Natural killer cell (primary cell): ENCODE data around the gene POLG. TPM values are rescaled to one million over a fixed set of nuclear protein-coding genes. Genes with fewer than 3 reads are reported as not detected.

Experiments used
- ATAC-seq, 3 donors: fragments of 150-1000 bp in 2 of 3; fragments of 200-7000 bp in 1 of 3; cut with Tn5 transposase; 1 replicate in 1 of 3; 2 replicates in 2 of 3; pipeline ENCODE4 v1.10.0; 2021; ENCODE audit warnings: mild to moderate bottlenecking in 2 of 3, moderate library complexity in 2 of 3
- DNase-seq, 2 donors: peaks; one replicate each; pipeline versions ENCODE4 v3.0.0 to v3.0.0-alpha.2; 2013 to 2021; ENCODE audit warnings: mixed read lengths in 1 of 2
- H3K27ac ChIP-seq: one replicate; pipeline ENCODE4 v1.5.1; 2013; ENCODE audit warnings: mild to moderate bottlenecking, low read length
- H3K27me3 ChIP-seq: one replicate; pipeline ENCODE4 v1.6.1; 2013; ENCODE audit warnings: low read length; ENCODE audit not compliant: control insufficient read depth, insufficient read depth
- H3K36me3 ChIP-seq: one replicate; pipeline ENCODE4 v1.6.1; 2013; ENCODE audit warnings: low read length; ENCODE audit not compliant: control insufficient read depth, insufficient read depth
- H3K4me1 ChIP-seq: one replicate; pipeline ENCODE4 v1.6.1; 2013; ENCODE audit warnings: low read length; ENCODE audit not compliant: control insufficient read depth, insufficient read depth
- H3K4me3 ChIP-seq: one replicate; pipeline ENCODE4 v1.5.1; 2013; ENCODE audit warnings: low read length
- H3K9me3 ChIP-seq: one replicate; pipeline ENCODE4 v1.6.1; 2013; ENCODE audit warnings: low read length; ENCODE audit not compliant: control insufficient read depth, insufficient read depth
- H3K27ac Mint-ChIP-seq, 2 donors: one replicate each; pipeline ENCODE4 v1.8.0; 2022; ENCODE audit warnings: mild to moderate bottlenecking in 2 of 2, mixed read lengths in 2 of 2, moderate library complexity in 1 of 2
- H3K27me3 Mint-ChIP-seq, 2 donors: one replicate each; pipeline ENCODE4 v1.8.0; 2022; ENCODE audit warnings: low read depth in 2 of 2, mixed read lengths in 2 of 2
- H3K36me3 Mint-ChIP-seq: one replicate; pipeline ENCODE4 v1.8.0; 2022; ENCODE audit warnings: mixed read lengths
- H3K4me1 Mint-ChIP-seq, 2 donors: one replicate each; pipeline ENCODE4 v1.8.0; 2022; ENCODE audit warnings: mixed read lengths in 2 of 2
- H3K4me3 Mint-ChIP-seq: one replicate; pipeline ENCODE4 v1.8.0; 2022; ENCODE audit warnings: mild to moderate bottlenecking, moderate library complexity, mixed read lengths
- H3K9me3 Mint-ChIP-seq, 2 donors: one replicate each; pipeline ENCODE4 v1.8.0; 2022; ENCODE audit warnings: mixed read lengths in 2 of 2
- CTCF ChIP-seq: fragments of 200-600 bp; IDR thresholded peaks from one replicate; pipeline ENCODE4 v1.8.0; 2022; ENCODE audit warnings: antibody characterized with exemption
- WGBS: methylation state at CpG from one replicate; pipeline ENCODE4 v1.1.7; 2013; ENCODE audit warnings: missing lambda C conversion rate; ENCODE audit not compliant: insufficient coverage; 5-methylcytosine and 5-hydroxymethylcytosine counted together
- intact Hi-C: fragments of 100-400 bp; cut with micrococcal nuclease; formaldehyde crosslinking; loops from one replicate; pipeline ENCODE4 v1.14.2; 2022
- total RNA-seq, 4 donors: library from RNA; stranded (reverse); fragments of 120-200 nt in 1 of 4; gene quantifications; one replicate each; pipeline versions ENCODE4 v1.2.3 to v1.2.4, GENCODE V29; 2013 to 2022

POLG gene
- total RNA-seq, 3 donors from 2014 or later (not counting 1 experiment from before 2014, with no cell fraction given): 205 to 253 (median 238) TPM

- no peak for DNase-seq
- peaks cover 0 to 13% of the 10 kb centered on the region in 2 donors for H3K4me1 Mint-ChIP-seq
- no peaks in the 10 kb centered on the region for H3K9me3 ChIP-seq
- H3K4me3 Mint-ChIP-seq: no peak overlapping the region
- TF ChIP-seq CTCF: no peak
- peaks cover 34% of the 10 kb centered on the region for H3K4me1 ChIP-seq
- no peaks in the 10 kb centered on the region for H3K9me3 Mint-ChIP-seq
- H3K36me3 Mint-ChIP-seq: no peaks in the 10 kb centered on the region
- no peak for ATAC-seq
- intact Hi-C loops: no loop called here
- H3K27ac Mint-ChIP-seq: no peak overlapping the region
- peaks cover 73% of the 10 kb centered on the region for H3K27me3 ChIP-seq
- no peak overlapping the region for H3K4me3 ChIP-seq
- H3K36me3 ChIP-seq: no peaks in the 10 kb centered on the region
- H3K27ac ChIP-seq: no peak overlapping the region
- peaks cover 56 to 59% of the 10 kb centered on the region in 2 donors for H3K27me3 Mint-ChIP-seq
- 22% methylated on average over 13 of the region's 14 CpGs for WGBS
These were observed 39.7 kb upstream of the POLG start for GRCh38 chr15:89374086-89374981.

GRCh38 chr15:89372069-89372935 lies 37.7 kb upstream of the POLG start:
- Mint-ChIP-seq H3K27me3 (peaks cover 56 to 58% of the 10 kb centered on the region in 2 donors), H3K9me3 (no peaks in the 10 kb centered on the region), H3K4me3 (no peak overlapping the region), H3K4me1 (peaks cover 0 to 3% of the 10 kb centered on the region in 2 donors), H3K27ac (no peak overlapping the region), H3K36me3 (no peaks in the 10 kb centered on the region)
- Histone ChIP-seq H3K4me3 (no peak overlapping the region), H3K4me1 (peaks cover 22% of the 10 kb centered on the region), H3K27ac (no peak overlapping the region), H3K27me3 (peaks cover 67% of the 10 kb centered on the region), H3K36me3 (no peaks in the 10 kb centered on the region), H3K9me3 (no peaks in the 10 kb centered on the region)
- TF ChIP-seq CTCF: no peak
- ATAC-seq (no peak), DNase-seq (no peak)
- intact Hi-C loops: no loop called here
- WGBS: 20% methylated on average over 15 of the region's 15 CpGs

GRCh38 chr15:89371228-89372044 lies 36.8 kb upstream of the POLG start:
- Histone ChIP-seq H3K27ac (no peak overlapping the region), H3K36me3 (no peaks in the 10 kb centered on the region), H3K4me3 (no peak overlapping the region), H3K9me3 (no peaks in the 10 kb centered on the region), H3K4me1 (peaks cover 23% of the 10 kb centered on the region), H3K27me3 (peaks cover 73% of the 10 kb centered on the region)
- Mint-ChIP-seq H3K27me3 (peaks cover 56 to 58% of the 10 kb centered on the region in 2 donors), H3K9me3 (no peaks in the 10 kb centered on the region), H3K27ac (no peak overlapping the region), H3K4me3 (no peak overlapping the region), H3K36me3 (no peaks in the 10 kb centered on the region), H3K4me1 (peaks cover 0 to 6% of the 10 kb centered on the region in 2 donors)
- DNase-seq (no peak), ATAC-seq (no peak)
- WGBS: 8% methylated on average over 87 of the region's 87 CpGs
- intact Hi-C loops: no loop called here
- TF ChIP-seq CTCF: no peak
